AG10803 (cell line): ENCODE measurements around the gene TTC21A.
A peak's percentile ranks its signal among the peaks of the same experiment; 100 is the strongest.

ENCODE experiments used
- DNase-seq: peaks from one replicate; pipeline ENCODE4 v3.0.0; 2010; ENCODE audit warnings: low read depth
- H3K4me3 ChIP-seq: 2 replicates; pipeline ENCODE4 v1.5.1; 2011; ENCODE audit warnings: mild to moderate bottlenecking, low read length, control low read depth
- CTCF ChIP-seq: conservative IDR thresholded peaks from 2 replicates; pipeline ENCODE4 v1.5.1; 2011; ENCODE audit warnings: mild to moderate bottlenecking, low read length, control low read depth, inconsistent platforms

The TTC21A gene

DNA sequence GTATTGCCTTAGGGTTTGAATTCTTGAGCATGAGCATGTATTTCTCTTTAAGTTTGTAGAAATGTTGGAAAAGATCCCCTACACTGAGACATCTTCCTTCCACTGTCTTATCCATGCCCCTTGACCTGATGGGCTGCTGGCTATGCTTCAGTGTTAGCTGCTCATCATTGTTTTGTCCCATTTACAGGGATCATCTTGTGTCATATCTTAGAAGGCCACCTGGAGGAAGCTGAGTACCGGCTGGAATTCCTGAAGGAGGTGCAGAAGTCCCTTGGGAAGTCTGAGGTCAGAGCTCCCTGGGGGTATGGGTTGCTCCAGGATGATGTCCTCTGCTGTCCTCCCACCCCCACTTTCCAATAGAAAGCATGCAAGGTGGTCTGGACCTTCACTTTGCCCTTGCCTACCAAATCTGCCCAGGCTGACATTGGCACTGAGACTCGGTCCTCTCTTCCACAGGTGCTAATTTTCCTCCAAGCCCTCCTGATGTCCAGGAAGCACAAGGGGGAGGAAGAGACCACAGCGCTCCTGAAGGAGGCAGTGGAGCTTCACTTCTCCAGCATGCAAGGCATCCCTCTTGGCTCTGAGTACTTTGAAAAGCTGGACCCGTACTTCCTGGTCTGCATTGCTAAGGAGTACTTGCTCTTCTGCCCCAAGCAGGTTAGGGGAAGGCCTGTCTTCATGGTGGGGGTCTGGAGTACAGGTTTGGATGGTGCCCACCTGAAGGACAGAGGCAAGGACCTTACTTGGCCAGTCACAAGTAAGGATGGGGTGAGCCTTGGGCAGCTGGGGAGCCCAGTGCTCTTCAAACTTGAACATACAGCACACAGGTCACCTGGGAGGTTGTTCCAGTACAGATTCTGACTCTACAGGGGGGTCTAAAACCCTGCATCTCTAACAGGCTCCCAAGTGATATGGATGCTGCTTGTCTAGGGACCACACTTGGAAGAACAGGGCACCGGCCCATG is 17.7 kb downstream of the TTC21A start:
- DNase-seq = peak; percentile 62
- no peak overlapping the region for H3K4me3 ChIP-seq
- peak; percentile 73 for TF ChIP-seq CTCF

DNA sequence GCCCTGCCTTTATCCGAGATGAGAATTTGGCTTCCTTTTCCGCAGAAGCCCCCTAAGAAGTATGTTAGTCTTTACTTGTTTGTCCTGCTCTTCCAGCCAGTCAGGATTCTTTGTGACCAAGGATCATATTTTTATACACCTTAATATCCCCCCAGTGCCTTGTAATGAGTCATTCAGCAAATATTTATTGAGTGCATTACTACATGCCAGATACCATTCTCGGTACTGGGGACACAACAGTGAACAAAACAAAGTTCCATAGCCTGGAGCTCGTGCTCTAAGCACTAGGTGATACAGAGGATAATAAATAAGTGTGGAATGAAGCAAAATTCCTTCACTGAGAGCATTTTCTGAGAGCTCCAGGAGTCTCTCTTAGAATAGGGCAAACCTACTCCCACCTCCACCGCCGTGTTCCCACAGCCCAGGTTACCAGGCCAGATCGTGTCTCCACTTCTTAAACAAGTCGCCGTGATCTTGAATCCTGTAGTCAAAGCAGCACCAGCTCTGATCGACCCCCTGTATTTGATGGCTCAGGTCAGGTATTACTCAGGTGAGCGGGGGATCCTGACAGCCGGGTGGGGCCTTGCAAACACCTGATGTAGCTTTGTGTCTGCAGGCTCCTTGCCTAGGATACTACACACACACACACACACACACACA is 18.5 kb downstream of the TTC21A start:
- no peak overlapping the region for H3K4me3 ChIP-seq
- no peak for TF ChIP-seq CTCF
- peak; percentile 60 for DNase-seq

GRCh38 chr3:39126532-39127071 is 19.1 kb downstream of the TTC21A start:
- no peak overlapping the region for H3K4me3 ChIP-seq
- peak; percentile 61 for DNase-seq
- TF ChIP-seq CTCF = peak; percentile 80

- no peak for TF ChIP-seq CTCF
- no peak overlapping the region for H3K4me3 ChIP-seq
- DNase-seq = no peak
These were observed 19.9 kb downstream of the TTC21A start for GRCh38 chr3:39127269-39127907.

- H3K4me3 ChIP-seq = no peak overlapping the region
- no peak for TF ChIP-seq CTCF
- no peak for DNase-seq
These were observed 20.4 kb downstream of the TTC21A start for GRCh38 chr3:39127908-39128304.

DNA sequence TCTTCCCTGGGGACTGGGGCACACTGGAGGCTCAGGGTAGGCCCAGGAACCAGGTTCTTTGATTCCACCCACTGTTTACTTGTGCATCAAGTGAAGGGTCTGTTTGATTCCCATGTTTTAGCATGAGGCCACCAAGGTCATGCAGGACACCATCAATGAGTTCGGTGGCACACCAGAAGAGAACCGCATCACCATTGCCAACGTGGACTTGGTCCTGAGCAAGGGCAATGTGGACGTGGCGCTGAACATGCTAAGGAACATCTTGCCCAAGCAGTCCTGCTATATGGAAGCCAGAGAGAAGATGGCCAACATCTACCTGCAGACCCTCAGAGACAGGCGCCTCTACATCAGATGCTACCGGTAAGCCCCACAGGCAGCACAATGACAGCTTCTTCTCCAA is 21.5 kb downstream of the TTC21A start:
- TF ChIP-seq CTCF = no peak
- DNase-seq = no peak
- H3K4me3 ChIP-seq = no peak overlapping the region
